HG03521 (cell line): ENCODE results near the gene PRKAR1B.
"Not testable (repeated sequence)": the region's sequence is repeated elsewhere in the genome, so short reads cannot be mapped to it uniquely, and the experiment has no call there.

Experiments
- ATAC-seq: cut with Tn5 transposase; IDR thresholded peaks from one replicate; pipeline ENCODE4 v1.9.1; 2021; ENCODE audit warnings: mild to moderate bottlenecking, moderate library complexity; ENCODE audit not compliant: unreplicated experiment

Gene PRKAR1B

GRCh38 chr7:672891-673290 lies 54.2 kb downstream of the PRKAR1B start:
- ATAC-seq = no peak

DNA sequence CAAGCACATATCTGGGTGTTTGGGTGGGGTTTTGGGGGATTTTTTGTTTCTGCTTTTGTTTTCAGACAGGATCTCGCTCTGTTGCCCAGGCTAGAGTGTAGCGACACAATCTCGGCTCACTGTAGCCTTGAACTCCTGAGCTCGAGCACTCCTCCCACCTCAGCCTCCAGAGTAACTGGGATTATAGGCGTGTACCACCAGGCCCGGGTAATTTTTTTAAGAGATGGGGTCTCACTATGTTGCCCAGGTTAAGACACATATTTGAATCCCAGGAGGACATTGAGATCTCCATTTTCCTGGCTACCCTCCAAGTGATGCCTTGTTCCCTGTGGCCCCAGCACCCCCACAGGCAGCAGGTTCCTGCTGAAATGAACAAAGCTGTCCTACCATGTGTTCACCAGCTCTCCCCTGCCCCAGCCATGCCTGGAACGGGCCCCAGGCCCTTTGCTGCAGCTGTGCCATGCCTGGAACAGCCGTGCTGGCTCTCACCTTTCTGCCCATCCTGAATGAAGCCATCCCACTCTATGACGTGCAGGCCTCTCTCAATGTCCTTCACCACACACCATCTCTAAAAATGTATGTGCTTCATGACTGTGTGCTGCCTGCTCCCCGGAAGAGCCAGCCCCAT lies 55.6 kb downstream of the PRKAR1B start:
- ATAC-seq = no peak

- no peak for ATAC-seq
Observed at GRCh38 chr7:670501-671390, 56.3 kb downstream of the PRKAR1B start.

GRCh38 chr7:668958-669357 lies 58.1 kb downstream of the PRKAR1B start:
- ATAC-seq = no peak

- no peak for ATAC-seq
Observed at GRCh38 chr7:668139-668931, 58.7 kb downstream of the PRKAR1B start.

DNA sequence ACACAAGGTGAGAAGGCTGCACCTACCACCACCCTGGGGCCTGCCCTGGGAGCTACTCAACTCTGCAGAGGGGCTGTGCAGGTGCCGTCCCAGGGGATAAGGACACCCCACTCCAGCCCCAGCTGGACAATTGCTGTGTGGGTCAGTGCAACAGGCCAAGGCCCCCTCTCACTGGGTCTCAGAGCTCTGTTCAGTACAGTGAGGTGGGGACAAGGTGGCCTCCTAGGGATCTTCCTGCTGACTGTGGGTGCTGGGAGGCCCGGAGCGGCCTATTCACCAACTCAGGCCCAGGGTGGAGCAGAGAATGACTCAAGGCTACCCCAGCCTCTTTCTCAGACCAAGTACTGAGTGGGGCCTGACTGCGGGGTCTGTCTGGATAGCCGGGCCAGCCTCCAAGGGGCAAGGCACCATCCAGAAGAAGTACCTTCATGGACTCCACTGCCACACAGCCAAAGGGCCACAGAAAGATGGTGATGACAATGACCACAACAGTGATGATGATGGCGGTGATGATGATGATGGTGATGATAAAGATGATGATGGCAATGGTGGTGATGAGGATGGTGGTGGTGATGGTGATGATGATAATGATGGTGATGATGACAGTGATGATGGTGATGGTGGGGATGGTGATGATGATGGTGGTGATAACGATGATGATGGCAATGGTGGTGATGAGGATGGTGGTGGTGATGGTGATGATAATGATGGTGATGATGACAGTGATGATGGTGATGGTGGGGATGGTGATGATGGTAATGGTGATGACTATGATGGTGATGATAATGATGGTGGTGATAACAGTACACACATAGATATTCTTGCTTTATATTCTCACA lies 60.4 kb downstream of the PRKAR1B start:
- ATAC-seq = no peak

DNA sequence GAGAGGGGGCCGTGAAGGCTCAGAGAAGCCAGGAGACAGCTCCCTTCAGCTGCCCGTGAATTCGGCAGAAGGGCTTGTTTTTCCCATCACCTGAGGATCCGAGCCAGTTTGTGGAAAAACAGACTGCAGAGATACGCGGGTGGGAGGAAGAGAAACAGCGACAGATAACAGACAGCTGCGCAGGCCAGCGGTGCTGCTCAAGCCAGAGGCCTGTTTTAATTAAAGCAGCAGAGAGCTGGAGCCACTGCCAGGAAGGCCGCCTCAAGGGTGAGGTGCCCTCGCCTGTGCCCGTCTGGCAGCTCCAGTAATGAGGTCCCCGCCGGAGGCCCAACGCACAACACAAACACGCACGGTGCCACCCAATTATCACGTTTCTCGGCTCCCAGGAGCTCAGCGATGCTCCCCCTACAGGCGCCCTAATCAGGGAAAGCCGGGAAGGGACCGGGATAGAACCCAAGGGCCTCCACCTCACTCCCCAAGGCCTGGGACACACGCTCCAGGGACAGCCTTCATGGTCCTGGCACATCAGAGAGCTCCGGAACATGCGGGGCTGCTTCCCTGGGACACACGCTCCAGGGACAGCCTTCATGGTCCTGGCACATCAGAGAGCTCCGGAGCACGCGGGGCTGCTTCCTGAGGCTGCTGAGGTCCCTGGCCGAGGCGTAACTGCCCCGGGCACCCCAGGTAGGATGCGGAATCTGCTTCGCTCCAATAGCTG lies 61.2 kb downstream of the PRKAR1B start:
- no peak for ATAC-seq

- ATAC-seq = no peak
Observed at GRCh38 chr7:664997-665735, 61.9 kb downstream of the PRKAR1B start.

- ATAC-seq = no peak
Observed at GRCh38 chr7:664402-664775, 62.7 kb downstream of the PRKAR1B start.

DNA sequence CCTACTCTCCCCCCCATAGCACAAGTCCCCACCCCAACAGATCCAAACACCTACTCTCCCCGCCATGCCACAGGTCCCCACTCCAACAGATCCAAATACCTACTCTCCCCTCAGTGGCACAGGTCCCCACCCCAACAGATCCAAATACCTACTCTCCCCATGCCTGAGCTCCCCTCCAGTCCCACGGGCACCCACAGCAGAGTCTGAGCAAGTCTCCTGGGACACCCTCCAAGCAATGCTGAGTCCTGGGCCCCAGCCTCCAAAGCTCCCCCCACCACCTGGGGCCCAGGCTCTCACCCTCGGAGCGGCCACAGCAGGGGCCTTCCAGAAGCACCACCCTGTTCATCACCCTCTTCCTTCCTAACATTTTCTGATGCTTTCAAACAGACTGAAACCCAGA lies 64.5 kb downstream of the PRKAR1B start:
- no peak for ATAC-seq

- no peak for ATAC-seq
Observed at GRCh38 chr7:659996-660395, 67.1 kb downstream of the PRKAR1B start.

DNA sequence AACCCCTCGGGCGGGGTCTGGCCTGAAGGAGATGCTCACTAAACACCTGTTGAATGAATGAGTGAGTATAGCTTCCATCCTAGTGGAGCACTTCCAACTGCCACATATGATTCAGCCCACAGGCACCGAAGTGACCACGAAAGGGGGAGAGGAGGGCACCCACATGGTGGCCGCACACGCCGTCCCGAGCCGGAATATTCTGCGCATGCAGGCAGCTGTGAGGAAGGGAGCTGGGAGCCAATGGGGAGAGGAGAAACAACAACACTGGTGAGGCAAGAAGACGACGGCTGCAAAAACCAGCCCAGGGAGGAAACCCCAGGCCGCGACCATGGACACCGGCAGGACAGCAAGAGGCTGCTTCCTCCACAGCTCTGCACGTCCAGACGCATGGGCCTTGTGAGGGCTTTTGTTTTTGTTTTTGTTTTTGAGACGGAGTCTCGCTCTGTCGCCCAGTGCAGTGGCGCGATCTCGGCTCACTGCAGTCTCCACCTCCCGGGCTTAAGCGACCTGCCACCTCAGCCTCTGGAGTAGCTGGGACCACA lies 67.7 kb downstream of the PRKAR1B start:
- ATAC-seq = no peak

GRCh38 chr7:657565-658119 lies 69.4 kb downstream of the PRKAR1B start:
- no peak for ATAC-seq

DNA sequence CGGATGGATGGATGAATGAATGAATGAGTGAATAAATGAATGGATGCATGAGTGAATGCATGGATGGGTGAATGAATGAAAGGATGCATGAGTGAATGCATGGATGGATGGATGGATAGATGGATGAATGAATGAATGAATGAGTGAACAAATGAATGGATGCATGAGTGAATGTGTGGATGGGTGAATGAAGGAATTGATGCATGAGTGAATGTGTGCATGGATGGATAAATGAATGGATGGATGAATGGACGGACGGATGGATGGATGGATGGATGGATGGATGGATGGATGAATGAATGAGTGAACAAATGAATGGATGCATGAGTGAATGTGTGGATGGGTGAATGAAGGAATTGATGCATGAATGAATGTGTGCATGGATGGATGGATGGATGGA lies 70.1 kb downstream of the PRKAR1B start:
- not testable (repeated sequence) for ATAC-seq

DNA sequence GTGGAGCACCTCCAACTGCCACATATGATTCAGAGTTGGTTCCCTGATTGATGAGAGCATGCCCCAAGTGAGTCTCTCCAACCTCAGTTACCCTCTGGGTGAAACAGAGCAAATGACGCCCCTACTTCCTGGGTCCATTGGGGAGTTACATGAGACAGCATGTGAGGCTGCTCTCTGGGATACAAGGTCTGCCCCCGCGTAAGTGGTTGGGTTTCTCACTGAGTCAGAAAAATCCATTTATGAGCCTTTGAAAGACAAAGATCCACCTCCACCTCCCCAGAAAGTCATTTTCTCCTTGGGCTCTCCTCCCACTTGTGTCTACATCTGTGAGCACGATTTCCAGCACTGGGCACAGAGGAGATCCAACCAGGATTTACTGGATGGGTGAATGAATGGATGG lies 71.3 kb downstream of the PRKAR1B start:
- no peak for ATAC-seq

- no peak for ATAC-seq
Observed at GRCh38 chr7:653829-654764, 73.0 kb downstream of the PRKAR1B start.

- no peak for ATAC-seq
Observed at GRCh38 chr7:652881-653280, 74.2 kb downstream of the PRKAR1B start.

GRCh38 chr7:652167-652566 lies 74.9 kb downstream of the PRKAR1B start:
- ATAC-seq = not testable (repeated sequence)
